Measurements from ENCODE around the gene UCK2. TPM values are rescaled to one million over a fixed set of nuclear protein-coding genes. Genes with fewer than 3 reads are reported as not detected.

UCK2 gene
- total RNA-seq, 1 experiment from 2014 or later: 67.2 TPM

DNA sequence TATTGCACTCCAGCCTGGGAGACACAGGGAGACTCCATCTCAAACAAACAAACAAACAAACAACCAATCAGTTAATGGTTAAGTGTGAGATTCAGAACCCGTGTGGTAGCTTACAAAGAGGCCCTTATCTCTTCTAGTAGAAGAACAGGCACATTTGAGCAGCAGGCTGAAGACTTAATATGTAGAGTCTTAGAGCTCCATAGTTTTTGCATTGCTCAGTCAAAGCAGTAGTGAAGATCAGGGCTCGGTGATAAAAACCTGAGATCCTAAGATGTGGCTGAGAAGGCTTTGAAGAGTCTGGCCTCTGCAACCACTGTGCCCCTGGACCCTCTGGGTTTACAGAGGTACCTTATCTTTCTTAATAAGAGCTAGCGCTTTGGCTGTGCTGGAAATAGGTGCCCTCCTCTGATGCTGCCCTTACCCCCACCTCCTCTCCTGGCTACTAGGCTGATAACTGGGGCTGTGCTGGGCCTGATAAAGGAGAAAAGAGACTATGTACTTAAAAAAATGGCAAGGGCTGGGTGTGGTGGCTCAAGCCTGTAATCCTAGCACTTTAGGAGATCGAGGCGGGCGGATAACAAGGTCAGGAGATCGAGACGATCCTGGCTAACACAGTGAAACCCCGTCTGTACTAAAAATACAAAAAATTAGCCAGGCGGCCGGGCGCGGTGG, 10.5 kb upstream of the UCK2 start:
- CTCF ChIA-PET: no interaction called here

DNA sequence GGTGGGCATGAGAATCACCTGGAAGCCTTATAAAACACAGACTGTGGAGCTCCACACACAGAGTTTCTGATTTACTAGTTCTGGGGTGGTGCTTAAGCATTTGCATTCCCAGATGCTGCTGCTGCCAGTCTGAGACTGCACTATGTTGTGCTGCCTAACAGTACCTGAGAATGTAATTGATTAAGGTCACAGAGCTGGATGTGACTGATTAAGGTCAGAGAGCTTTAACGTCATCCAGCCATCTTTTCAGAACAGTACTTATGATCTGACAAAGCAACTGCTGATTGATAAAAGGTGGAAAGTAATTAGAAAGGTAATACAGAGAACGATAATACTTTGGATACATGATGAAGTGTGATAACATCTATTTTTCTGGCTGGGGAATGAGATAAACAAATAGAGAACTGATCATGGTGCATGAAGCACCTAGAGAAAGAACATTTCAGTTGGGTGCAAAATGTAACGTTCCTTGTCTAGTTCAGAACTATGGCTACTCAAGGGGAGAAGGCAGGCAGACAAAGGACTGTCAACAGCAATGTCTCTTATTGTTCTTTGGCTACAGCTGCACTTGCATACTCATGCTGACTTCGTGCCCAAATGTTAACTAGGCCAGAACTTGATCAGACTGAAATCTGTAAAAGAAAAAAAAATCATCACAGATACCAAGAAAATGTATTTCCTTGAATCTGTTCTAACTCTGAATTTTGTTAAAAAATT, 3.7 kb upstream of the UCK2 start:
- Histone ChIP-seq H3K27me3 (replicated peaks; ENCODE audit: control insufficient read depth, insufficient read depth, low read length) (no peaks in the 10 kb centered on the region), H3K4me3 (ENCODE audit: low read depth, low read length) (no peak overlapping the region), H3K9me3 (no peaks in the 10 kb centered on the region), H3K36me3 (ENCODE audit: control insufficient read depth, insufficient read depth, low read length) (no peaks in the 10 kb centered on the region), H3K4me1 (peaks cover 7% of the 10 kb centered on the region; the same call in 1 of the 2 replicates)
- BruUV-seq (replicated peaks): no TSS peak
- H3K36me3 Mint-ChIP-seq (ENCODE audit: insufficient read depth, unreplicated experiment): peaks cover 6% of the 10 kb centered on the region
- no peaks in the 10 kb centered on the region for H3K9me3 Mint-ChIP-seq (ENCODE audit: unreplicated experiment)
- no peak overlapping the region for H3K27ac Mint-ChIP-seq (ENCODE audit: unreplicated experiment)
- intact Hi-C loops (cut with micrococcal nuclease; ENCODE audit: unreplicated experiment): no loop called here
- no peak for DNase-seq
- ChIA-PET POLR2A (interaction anchor here (0.6 kb wide), 1 partner anchor 165 kb away, joined by 5 read pairs; no protein-coding TSS in a partner anchor), CTCF (no interaction called here)
- TF ChIP-seq, protein P1, sequence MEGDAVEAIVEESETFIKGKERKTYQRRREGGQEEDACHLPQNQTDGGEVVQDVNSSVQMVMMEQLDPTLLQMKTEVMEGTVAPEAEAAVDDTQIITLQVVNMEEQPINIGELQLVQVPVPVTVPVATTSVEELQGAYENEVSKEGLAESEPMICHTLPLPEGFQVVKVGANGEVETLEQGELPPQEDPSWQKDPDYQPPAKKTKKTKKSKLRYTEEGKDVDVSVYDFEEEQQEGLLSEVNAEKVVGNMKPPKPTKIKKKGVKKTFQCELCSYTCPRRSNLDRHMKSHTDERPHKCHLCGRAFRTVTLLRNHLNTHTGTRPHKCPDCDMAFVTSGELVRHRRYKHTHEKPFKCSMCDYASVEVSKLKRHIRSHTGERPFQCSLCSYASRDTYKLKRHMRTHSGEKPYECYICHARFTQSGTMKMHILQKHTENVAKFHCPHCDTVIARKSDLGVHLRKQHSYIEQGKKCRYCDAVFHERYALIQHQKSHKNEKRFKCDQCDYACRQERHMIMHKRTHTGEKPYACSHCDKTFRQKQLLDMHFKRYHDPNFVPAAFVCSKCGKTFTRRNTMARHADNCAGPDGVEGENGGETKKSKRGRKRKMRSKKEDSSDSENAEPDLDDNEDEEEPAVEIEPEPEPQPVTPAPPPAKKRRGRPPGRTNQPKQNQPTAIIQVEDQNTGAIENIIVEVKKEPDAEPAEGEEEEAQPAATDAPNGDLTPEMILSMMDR (IDR thresholded peaks at IDR 0.05; ENCODE audit: insufficient read depth in 1 of 2, low read depth in 1 of 2, low read length in 1 of 2, severe bottlenecking in 1 of 2, unreplicated experiment in 1 of 2): no peak
- no peaks in the 10 kb centered on the region for H3K27me3 Mint-ChIP-seq (ENCODE audit: insufficient read depth, unreplicated experiment)
- H3K4me1 Mint-ChIP-seq (ENCODE audit: low read depth, unreplicated experiment): no peaks in the 10 kb centered on the region
- H3K4me3 Mint-ChIP-seq (ENCODE audit: unreplicated experiment): no peak overlapping the region

More for the DNA sequence above, 10.5 kb upstream of the UCK2 start:
- Mint-ChIP-seq H3K36me3 (ENCODE audit: insufficient read depth, unreplicated experiment) (no peaks in the 10 kb centered on the region), H3K27ac (ENCODE audit: unreplicated experiment) (no peak overlapping the region), H3K9me3 (ENCODE audit: unreplicated experiment) (no peaks in the 10 kb centered on the region), H3K27me3 (ENCODE audit: insufficient read depth, unreplicated experiment) (no peaks in the 10 kb centered on the region), H3K4me1 (ENCODE audit: low read depth, unreplicated experiment) (peaks cover 12% of the 10 kb centered on the region), H3K4me3 (ENCODE audit: unreplicated experiment) (no peak overlapping the region)
- TF ChIP-seq, protein P1 (IDR thresholded peaks at IDR 0.05; ENCODE audit: insufficient read depth in 1 of 2, low read depth in 1 of 2, low read length in 1 of 2, severe bottlenecking in 1 of 2, unreplicated experiment in 1 of 2): no peak
- no peaks in the 10 kb centered on the region for H3K36me3 ChIP-seq (ENCODE audit: control insufficient read depth, insufficient read depth, low read length)
- POLR2A ChIA-PET: no interaction called here
- H3K27me3 ChIP-seq (replicated peaks; ENCODE audit: control insufficient read depth, insufficient read depth, low read length): no peaks in the 10 kb centered on the region
- no peak for DNase-seq
- no peak overlapping the region for H3K4me3 ChIP-seq (ENCODE audit: low read depth, low read length)
- no peaks in the 10 kb centered on the region for H3K9me3 ChIP-seq
- intact Hi-C loops (cut with micrococcal nuclease; ENCODE audit: unreplicated experiment): no loop called here
- no TSS peak for BruUV-seq (replicated peaks)
- H3K4me1 ChIP-seq: peaks cover 21% of the 10 kb centered on the region

DNA sequence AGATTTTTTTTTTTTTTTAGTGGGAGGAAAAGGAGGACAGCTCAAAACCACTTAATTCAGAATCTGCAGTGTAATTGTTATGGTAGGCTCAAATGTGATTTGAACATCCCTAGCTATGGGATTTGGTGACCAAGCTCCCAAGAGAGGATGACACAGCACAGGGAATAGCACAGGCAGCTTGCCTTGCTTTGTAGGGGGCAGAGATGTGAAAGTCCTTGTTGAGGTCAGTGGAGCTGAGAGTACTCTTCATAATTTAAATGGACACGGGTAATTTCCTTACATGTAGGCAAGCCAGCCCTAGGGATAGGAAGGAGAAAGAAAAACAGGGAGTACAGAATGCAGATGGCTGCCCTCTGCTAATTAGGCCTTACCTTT, 3.2 kb upstream of the UCK2 start:
- intact Hi-C loops (cut with micrococcal nuclease; ENCODE audit: unreplicated experiment): no loop called here
- ChIA-PET POLR2A (no interaction called here), CTCF (no interaction called here)
- no peaks in the 10 kb centered on the region for H3K36me3 ChIP-seq (ENCODE audit: control insufficient read depth, insufficient read depth, low read length)
- Mint-ChIP-seq H3K36me3 (ENCODE audit: insufficient read depth, unreplicated experiment) (peaks cover 9% of the 10 kb centered on the region), H3K4me1 (ENCODE audit: low read depth, unreplicated experiment) (no peaks in the 10 kb centered on the region), H3K27me3 (ENCODE audit: insufficient read depth, unreplicated experiment) (no peaks in the 10 kb centered on the region), H3K9me3 (ENCODE audit: unreplicated experiment) (no peaks in the 10 kb centered on the region), H3K27ac (ENCODE audit: unreplicated experiment) (no peak overlapping the region), H3K4me3 (ENCODE audit: unreplicated experiment) (no peak overlapping the region)
- peaks cover 7% of the 10 kb centered on the region; the same call in 1 of the 2 replicates for H3K4me1 ChIP-seq
- no peaks in the 10 kb centered on the region for H3K9me3 ChIP-seq
- H3K4me3 ChIP-seq (ENCODE audit: low read depth, low read length): no peak overlapping the region
- no peaks in the 10 kb centered on the region for H3K27me3 ChIP-seq (replicated peaks; ENCODE audit: control insufficient read depth, insufficient read depth, low read length)
- DNase-seq: no peak
- TF ChIP-seq, protein P1 (IDR thresholded peaks at IDR 0.05; ENCODE audit: insufficient read depth in 1 of 2, low read depth in 1 of 2, low read length in 1 of 2, severe bottlenecking in 1 of 2, unreplicated experiment in 1 of 2): no peak
- no TSS peak for BruUV-seq (replicated peaks)
